NCI-H774 (cell line): ENCODE results near the gene REEP3.
"Not testable (repeated sequence)": the region's sequence is repeated elsewhere in the genome, so short reads cannot be mapped to it uniquely, and the experiment has no call there.

ENCODE experiments used
- DNase-seq: peaks from one replicate; lab custom pipeline; 2025; lab: John Stamatoyannopoulos, UW

REEP3 gene

GRCh38 chr10:63520500-63521415 is at the start of gene REEP3:
Gene REEP3, plus strand, starts transcription at chr10:63521401. Its CDS starts 145 bp downstream, at chr10:63521546.
- peak; percentile 84 for DNase-seq

GRCh38 chr10:63474488-63474887 is 46.7 kb upstream of the REEP3 start:
- DNase-seq = no peak

GRCh38 chr10:63477927-63478326 is 43.3 kb upstream of the REEP3 start:
- DNase-seq = no peak

- DNase-seq = no peak
These were observed 42.6 kb upstream of the REEP3 start for GRCh38 chr10:63478564-63478963.

GRCh38 chr10:63480237-63480636 is 41.0 kb upstream of the REEP3 start:
- no peak for DNase-seq

- no peak for DNase-seq
These were observed 39.3 kb upstream of the REEP3 start for GRCh38 chr10:63481815-63482421.

- no peak for DNase-seq
These were observed 37.2 kb upstream of the REEP3 start for GRCh38 chr10:63483983-63484382.

- DNase-seq = no peak
These were observed 33.2 kb upstream of the REEP3 start for GRCh38 chr10:63487990-63488389.

GRCh38 chr10:63489838-63490237 is 31.4 kb upstream of the REEP3 start:
- DNase-seq = no peak

- no peak for DNase-seq
These were observed 29.4 kb upstream of the REEP3 start for GRCh38 chr10:63491588-63492316.

- DNase-seq = not testable (repeated sequence)
These were observed 28.9 kb upstream of the REEP3 start for GRCh38 chr10:63492317-63492690.

GRCh38 chr10:63493004-63493403 is 28.2 kb upstream of the REEP3 start:
- DNase-seq = no peak

GRCh38 chr10:63494951-63495350 is 26.2 kb upstream of the REEP3 start:
- no peak for DNase-seq

- no peak for DNase-seq
These were observed 24.6 kb upstream of the REEP3 start for GRCh38 chr10:63496561-63496960.

GRCh38 chr10:63497321-63497720 is 23.9 kb upstream of the REEP3 start:
- no peak for DNase-seq

- DNase-seq = no peak
These were observed 22.5 kb upstream of the REEP3 start for GRCh38 chr10:63498665-63499064.

GRCh38 chr10:63500551-63500950 is 20.6 kb upstream of the REEP3 start:
- DNase-seq = not testable (repeated sequence)

- no peak for DNase-seq
These were observed 19.2 kb upstream of the REEP3 start for GRCh38 chr10:63501954-63502353.

- no peak for DNase-seq
These were observed 18.4 kb upstream of the REEP3 start for GRCh38 chr10:63502832-63503231.

GRCh38 chr10:63503395-63503794 is 17.8 kb upstream of the REEP3 start:
- DNase-seq = no peak

GRCh38 chr10:63504145-63504881 is 16.9 kb upstream of the REEP3 start:
- DNase-seq = no peak

GRCh38 chr10:63505562-63505961 is 15.6 kb upstream of the REEP3 start:
- DNase-seq = no peak
